Caco-2 (cell line): ENCODE measurements around the gene FOXR1. TPM values are rescaled to one million over a fixed set of nuclear protein-coding genes. Genes with fewer than 3 reads are reported as not detected.
"Not testable (repeated sequence)": the region's sequence is repeated elsewhere in the genome, so short reads cannot be mapped to it uniquely, and the experiment has no call there.

ENCODE experiments used
- BruUV-seq: library from RNA; stranded (reverse); fragments of 400-500 nt; replicated peaks from 2 replicates; lab custom pipeline; 2021; lab: Mats Ljungman, UMichigan
- CTCF ChIA-PET: fragments of 300-600 bp; sonication (Branson Sonifier 250); formaldehyde crosslinking; loops from one replicate; lab custom pipeline; 2022; ENCODE audit warnings: antibody characterized with exemption; lab: Charles Lee
- POLR2A ChIA-PET: fragments of 300-600 bp; sonication (Branson Sonifier 250); formaldehyde crosslinking; loops from one replicate; lab custom pipeline; 2022; ENCODE audit warnings: antibody characterized with exemption; lab: Charles Lee
- DNase-seq, 2 experiments: peaks; one replicate each; pipeline versions ENCODE4 v3.0.0 to v3.0.0-alpha.2; 2020 to 2022
- H3K27me3 ChIP-seq: replicated peaks from 2 replicates; pipeline ENCODE4 v1.6.0; 2011; ENCODE audit warnings: low read length; ENCODE audit not compliant: control insufficient read depth, insufficient read depth
- H3K36me3 ChIP-seq: 2 replicates; pipeline ENCODE4 v1.5.1; 2011; ENCODE audit warnings: low read length; ENCODE audit not compliant: control insufficient read depth, insufficient read depth
- H3K4me1 ChIP-seq: fragments of 250-450 bp; sonication (Bioruptor Pico); 2 replicates; pipeline ENCODE4 v1.5.1; 2020; ENCODE audit warnings: mild to moderate bottlenecking
- H3K4me3 ChIP-seq: 2 replicates; pipeline ENCODE4 v1.5.1; 2011; ENCODE audit warnings: low read depth, mild to moderate bottlenecking, control low read depth, low read length
- H3K9me3 ChIP-seq: fragments of 250-450 bp; sonication (Bioruptor Pico); 2 replicates; pipeline ENCODE4 v1.5.1; 2020; ENCODE audit warnings: mild to moderate bottlenecking, moderate library complexity
- H3K27ac Mint-ChIP-seq: one replicate; pipeline ENCODE4 v1.8.0; 2022; ENCODE audit warnings: mixed read lengths; ENCODE audit not compliant: unreplicated experiment
- H3K27me3 Mint-ChIP-seq: one replicate; pipeline ENCODE4 v1.8.0; 2022; ENCODE audit warnings: mixed read lengths; ENCODE audit not compliant: insufficient read depth, unreplicated experiment
- H3K36me3 Mint-ChIP-seq: one replicate; pipeline ENCODE4 v1.8.0; 2022; ENCODE audit warnings: mild to moderate bottlenecking, mixed read lengths; ENCODE audit not compliant: insufficient read depth, unreplicated experiment
- H3K4me1 Mint-ChIP-seq: one replicate; pipeline ENCODE4 v1.8.0; 2022; ENCODE audit warnings: low read depth, mixed read lengths; ENCODE audit not compliant: unreplicated experiment
- H3K4me3 Mint-ChIP-seq: one replicate; pipeline ENCODE4 v1.8.0; 2022; ENCODE audit warnings: mild to moderate bottlenecking, moderate library complexity, mixed read lengths; ENCODE audit not compliant: unreplicated experiment
- H3K9me3 Mint-ChIP-seq: one replicate; pipeline ENCODE4 v1.8.0; 2022; ENCODE audit warnings: mixed read lengths; ENCODE audit not compliant: unreplicated experiment
- intact Hi-C: fragments of 100-400 bp; cut with micrococcal nuclease; formaldehyde crosslinking; loops from one replicate; pipeline ENCODE4 v1.10.0; 2022; ENCODE audit not compliant: unreplicated experiment
- total RNA-seq: library from RNA; stranded (reverse); gene quantifications from 2 replicates; pipeline ENCODE4 v1.2.3, GENCODE V29; 2022
- TF ChIP-seq, protein P1 (sequence below), 2 experiments: fragments of 200-600 bp in 1 of 2; IDR thresholded peaks; 1 replicate in 1 of 2; 2 replicates in 1 of 2; pipeline versions ENCODE4 v1.5.1 to v1.8.0; 2011 to 2022; ENCODE audit warnings: antibody characterized with exemption in 1 of 2, control low read depth in 1 of 2, inconsistent platforms in 1 of 2, low read depth in 1 of 2, low read length in 1 of 2, mild to moderate bottlenecking in 1 of 2, moderate library complexity in 1 of 2; ENCODE audit not compliant: insufficient read depth in 1 of 2, severe bottlenecking in 1 of 2, unreplicated experiment in 1 of 2

FOXR1 gene
- total RNA-seq, 1 experiment from 2014 or later, result not detected

DNA sequence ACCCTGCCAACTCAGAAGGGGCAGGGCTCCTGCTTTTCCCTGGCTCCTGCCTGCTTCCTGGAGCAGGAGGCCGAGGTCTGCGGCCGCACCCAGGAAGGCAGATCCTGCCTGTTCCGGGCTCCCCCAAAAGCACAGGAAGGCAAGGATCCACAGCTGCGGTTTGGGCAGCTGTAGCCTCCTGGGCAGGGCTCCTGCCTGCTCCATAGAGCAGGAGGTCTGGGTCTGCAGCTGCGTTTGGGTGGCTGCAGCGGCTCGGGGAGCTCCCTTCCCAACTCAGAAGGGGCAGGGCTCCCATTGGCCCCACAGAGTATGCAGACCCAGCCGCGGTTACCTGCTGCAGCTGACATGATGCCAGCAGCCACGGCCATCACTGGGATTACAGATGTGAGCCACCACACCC lies 10.0 kb upstream of the FOXR1 start:
- Histone ChIP-seq H3K9me3 (no peaks in the 10 kb centered on the region; the same call in 1 of the 2 replicates), H3K27me3 (no peaks in the 10 kb centered on the region), H3K36me3 (no peaks in the 10 kb centered on the region), H3K4me1 (peaks cover 2% of the 10 kb centered on the region; the same call in 1 of the 2 replicates), H3K4me3 (no peak overlapping the region)
- ChIA-PET CTCF (interaction anchor here (0.6 to 0.7 kb wide), 3 partner anchors 12 to 172 kb away, joined by 3 to 5 read pairs (median 3); no protein-coding TSS in a partner anchor), POLR2A (interaction anchor here (0.5 kb wide), 1 partner anchor 171 kb away, joined by 3 read pairs; the partner anchor contains the start of gene DDX6)
- no TSS peak for BruUV-seq
- no peak overlapping the region for H3K4me3 Mint-ChIP-seq
- H3K27me3 Mint-ChIP-seq, result no peaks in the 10 kb centered on the region
- intact Hi-C loops, result no loop called here
- TF ChIP-seq, protein P1, sequence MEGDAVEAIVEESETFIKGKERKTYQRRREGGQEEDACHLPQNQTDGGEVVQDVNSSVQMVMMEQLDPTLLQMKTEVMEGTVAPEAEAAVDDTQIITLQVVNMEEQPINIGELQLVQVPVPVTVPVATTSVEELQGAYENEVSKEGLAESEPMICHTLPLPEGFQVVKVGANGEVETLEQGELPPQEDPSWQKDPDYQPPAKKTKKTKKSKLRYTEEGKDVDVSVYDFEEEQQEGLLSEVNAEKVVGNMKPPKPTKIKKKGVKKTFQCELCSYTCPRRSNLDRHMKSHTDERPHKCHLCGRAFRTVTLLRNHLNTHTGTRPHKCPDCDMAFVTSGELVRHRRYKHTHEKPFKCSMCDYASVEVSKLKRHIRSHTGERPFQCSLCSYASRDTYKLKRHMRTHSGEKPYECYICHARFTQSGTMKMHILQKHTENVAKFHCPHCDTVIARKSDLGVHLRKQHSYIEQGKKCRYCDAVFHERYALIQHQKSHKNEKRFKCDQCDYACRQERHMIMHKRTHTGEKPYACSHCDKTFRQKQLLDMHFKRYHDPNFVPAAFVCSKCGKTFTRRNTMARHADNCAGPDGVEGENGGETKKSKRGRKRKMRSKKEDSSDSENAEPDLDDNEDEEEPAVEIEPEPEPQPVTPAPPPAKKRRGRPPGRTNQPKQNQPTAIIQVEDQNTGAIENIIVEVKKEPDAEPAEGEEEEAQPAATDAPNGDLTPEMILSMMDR (IDR thresholded peaks at IDR 0.05; ENCODE audit: insufficient read depth in 1 of 2, low read depth in 1 of 2, low read length in 1 of 2, severe bottlenecking in 1 of 2, unreplicated experiment in 1 of 2), result no peak
- no peaks in the 10 kb centered on the region for H3K9me3 Mint-ChIP-seq
- no peaks in the 10 kb centered on the region for H3K4me1 Mint-ChIP-seq
- H3K27ac Mint-ChIP-seq, result no peak overlapping the region
- no peaks in the 10 kb centered on the region for H3K36me3 Mint-ChIP-seq
- no peak for DNase-seq

DNA sequence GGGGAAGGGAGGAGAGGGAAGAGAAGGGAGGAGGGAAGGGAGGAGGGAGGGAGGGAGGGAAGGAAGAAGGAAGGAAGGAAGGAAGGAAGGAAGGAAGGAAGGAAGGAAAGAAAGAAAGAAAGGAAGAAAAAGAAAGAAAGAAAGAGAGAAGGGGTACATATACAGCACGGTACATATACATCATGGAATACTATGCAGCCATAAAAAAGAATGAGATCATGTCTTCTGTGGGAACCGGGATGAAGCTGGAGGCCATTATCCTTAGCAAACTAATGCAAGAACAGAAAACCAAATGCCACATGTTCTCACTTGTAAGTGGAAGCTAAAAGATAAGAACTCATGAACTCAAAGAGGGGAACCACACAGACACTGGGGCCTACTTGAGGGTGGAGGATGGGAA lies 2.1 kb upstream of the FOXR1 start:
- H3K4me1 ChIP-seq, BruUV-seq, POLR2A ChIA-PET: not testable (repeated sequence)

DNA sequence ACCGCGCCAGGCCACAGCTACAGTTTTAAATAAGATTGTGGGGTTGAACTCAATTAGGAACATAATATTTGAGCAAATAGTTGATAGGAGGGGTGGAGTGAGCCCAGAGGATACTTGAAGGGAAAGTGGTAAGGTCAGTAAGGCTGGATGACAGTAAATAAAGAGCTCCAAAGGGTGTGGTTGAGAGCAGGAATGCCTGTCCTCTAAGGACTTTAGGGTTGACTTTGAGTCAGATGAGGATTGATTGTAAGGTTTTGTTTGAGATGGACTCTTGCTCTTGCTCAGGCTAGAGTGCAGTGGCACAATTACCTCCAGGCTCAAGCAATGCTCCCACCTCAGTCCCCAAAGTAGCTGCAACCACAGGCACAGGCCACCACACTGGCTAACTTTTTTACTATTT lies 2.4 kb downstream of the FOXR1 start:
- no peaks in the 10 kb centered on the region for H3K9me3 ChIP-seq
- Mint-ChIP-seq H3K36me3 (peaks cover 5% of the 10 kb centered on the region), H3K27ac (no peak overlapping the region), H3K9me3 (peaks cover 18% of the 10 kb centered on the region), H3K27me3 (no peaks in the 10 kb centered on the region), H3K4me3 (no peak overlapping the region), H3K4me1 (peaks cover 16% of the 10 kb centered on the region)
- DNase-seq, result no peak
- intact Hi-C loops, result no loop called here
- TF ChIP-seq, protein P1 (IDR thresholded peaks at IDR 0.05; ENCODE audit: insufficient read depth in 1 of 2, low read depth in 1 of 2, low read length in 1 of 2, severe bottlenecking in 1 of 2, unreplicated experiment in 1 of 2), result no peak
- POLR2A ChIA-PET, result interaction anchor here (0.6 to 1.0 kb wide), 4 partner anchors 25 to 65 kb away, joined by 3 to 13 read pairs (median 4); no protein-coding TSS in a partner anchor
- H3K4me1 ChIP-seq, result peaks cover 6% of the 10 kb centered on the region
- H3K36me3 ChIP-seq, result no peaks in the 10 kb centered on the region
- no peak overlapping the region for H3K4me3 ChIP-seq
- CTCF ChIA-PET, result interaction anchor here (0.6 to 1.1 kb wide), 3 partner anchors 12 to 1145 kb away, joined by 3 to 5 read pairs (median 3); no protein-coding TSS in a partner anchor
- no peaks in the 10 kb centered on the region for H3K27me3 ChIP-seq
- BruUV-seq, result no TSS peak

More for the DNA sequence above, 2.1 kb upstream of the FOXR1 start:
- H3K36me3 ChIP-seq, H3K27me3 Mint-ChIP-seq, H3K4me3 Mint-ChIP-seq, intact Hi-C loops, H3K27ac Mint-ChIP-seq, H3K9me3 ChIP-seq, DNase-seq, H3K27me3 ChIP-seq, H3K4me3 ChIP-seq, H3K36me3 Mint-ChIP-seq, H3K4me1 Mint-ChIP-seq: not testable (repeated sequence)
- CTCF ChIA-PET, result interaction anchor here (0.7 kb wide), 1 partner anchor 81 kb away, joined by 3 read pairs; no protein-coding TSS in a partner anchor
- peaks cover 18% of the 10 kb centered on the region for H3K9me3 Mint-ChIP-seq
